Testis (tissue), 2 donors: ENCODE data around the gene NCOA6.

Experiments
- POLR2A ChIP-seq: fragments of 450-650 bp; IDR thresholded peaks from one replicate; pipeline ENCODE4 v1.6.1; 2017; ENCODE audit warnings: antibody characterized with exemption, mild to moderate bottlenecking, moderate library complexity
- TF ChIP-seq, protein P1 (sequence below), 3 experiments: fragments of 450-650 bp in 2 of 3; fragments of 200-600 bp in 1 of 3; sonication (generic) in 1 of 3; IDR thresholded peaks; one replicate each; pipeline ENCODE4 v1.5.1; 2016 to 2019; ENCODE audit warnings: antibody characterized with exemption in 3 of 3, mild to moderate bottlenecking in 2 of 3, moderate library complexity in 1 of 3

DNA sequence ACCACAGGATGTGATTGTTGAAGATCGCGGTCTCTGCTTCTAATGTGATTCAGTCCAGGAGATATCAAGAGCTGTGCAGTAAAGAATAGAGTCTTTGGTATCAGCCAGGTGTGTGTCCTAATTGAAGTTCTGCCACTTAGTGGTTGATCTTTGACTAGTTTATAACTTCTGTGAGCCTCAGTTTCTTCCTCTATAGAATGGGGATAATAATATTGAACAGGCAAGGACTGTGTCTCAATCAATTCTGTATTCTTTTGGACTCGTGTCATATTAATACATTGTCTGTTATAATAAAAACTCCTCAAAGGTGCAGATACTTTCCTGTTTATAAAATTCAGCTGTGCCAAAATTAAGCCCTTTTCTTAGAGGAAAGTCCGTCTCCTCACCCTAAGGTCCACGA is 23.1 kb upstream of the NCOA6 start:
- TF ChIP-seq, protein P1, sequence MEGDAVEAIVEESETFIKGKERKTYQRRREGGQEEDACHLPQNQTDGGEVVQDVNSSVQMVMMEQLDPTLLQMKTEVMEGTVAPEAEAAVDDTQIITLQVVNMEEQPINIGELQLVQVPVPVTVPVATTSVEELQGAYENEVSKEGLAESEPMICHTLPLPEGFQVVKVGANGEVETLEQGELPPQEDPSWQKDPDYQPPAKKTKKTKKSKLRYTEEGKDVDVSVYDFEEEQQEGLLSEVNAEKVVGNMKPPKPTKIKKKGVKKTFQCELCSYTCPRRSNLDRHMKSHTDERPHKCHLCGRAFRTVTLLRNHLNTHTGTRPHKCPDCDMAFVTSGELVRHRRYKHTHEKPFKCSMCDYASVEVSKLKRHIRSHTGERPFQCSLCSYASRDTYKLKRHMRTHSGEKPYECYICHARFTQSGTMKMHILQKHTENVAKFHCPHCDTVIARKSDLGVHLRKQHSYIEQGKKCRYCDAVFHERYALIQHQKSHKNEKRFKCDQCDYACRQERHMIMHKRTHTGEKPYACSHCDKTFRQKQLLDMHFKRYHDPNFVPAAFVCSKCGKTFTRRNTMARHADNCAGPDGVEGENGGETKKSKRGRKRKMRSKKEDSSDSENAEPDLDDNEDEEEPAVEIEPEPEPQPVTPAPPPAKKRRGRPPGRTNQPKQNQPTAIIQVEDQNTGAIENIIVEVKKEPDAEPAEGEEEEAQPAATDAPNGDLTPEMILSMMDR (IDR thresholded peaks at IDR 0.05): no peak
- TF ChIP-seq POLR2A: no peak
